ENCODE data around the gene GSTP1. TPM values are rescaled to one million over a fixed set of nuclear protein-coding genes. Genes with fewer than 3 reads are reported as not detected.
"Not testable (repeated sequence)": the region's sequence is repeated elsewhere in the genome, so short reads cannot be mapped to it uniquely, and the experiment has no call there.

GSTP1 gene
- total RNA-seq, 1 donor from 2014 or later: 293 TPM

- Histone ChIP-seq H3K27me3 (ENCODE audit: control insufficient read depth in 3 of 3, insufficient read depth in 3 of 3, low read length in 3 of 3) (peaks cover 6 to 26% (median 20%) of the 10 kb centered on the region in 3 donors), H3K27ac (ENCODE audit: low read depth, low read length) (no peak overlapping the region), H3K4me3 (ENCODE audit: low read length in 3 of 3) (no peak overlapping the region), H3K4me1 (ENCODE audit: control insufficient read depth in 3 of 3, insufficient read depth in 3 of 3, low read length in 3 of 3) (peaks cover 7 to 28% (median 11%) of the 10 kb centered on the region in 3 donors), H3K36me3 (ENCODE audit: control insufficient read depth in 3 of 3, insufficient read depth in 3 of 3, low read length in 3 of 3) (peaks cover 12 to 19% (median 16%) of the 10 kb centered on the region in 3 donors), H3K9me3 (ENCODE audit: control insufficient read depth in 3 of 3, low read length in 3 of 3) (no peaks in the 10 kb centered on the region), H3K9ac (ENCODE audit: low read depth in 1 of 3, low read length in 3 of 3) (no peak overlapping the region)
Measured at GRCh38 chr11:67581469-67581868, 2.1 kb upstream of the GSTP1 start.

DNA sequence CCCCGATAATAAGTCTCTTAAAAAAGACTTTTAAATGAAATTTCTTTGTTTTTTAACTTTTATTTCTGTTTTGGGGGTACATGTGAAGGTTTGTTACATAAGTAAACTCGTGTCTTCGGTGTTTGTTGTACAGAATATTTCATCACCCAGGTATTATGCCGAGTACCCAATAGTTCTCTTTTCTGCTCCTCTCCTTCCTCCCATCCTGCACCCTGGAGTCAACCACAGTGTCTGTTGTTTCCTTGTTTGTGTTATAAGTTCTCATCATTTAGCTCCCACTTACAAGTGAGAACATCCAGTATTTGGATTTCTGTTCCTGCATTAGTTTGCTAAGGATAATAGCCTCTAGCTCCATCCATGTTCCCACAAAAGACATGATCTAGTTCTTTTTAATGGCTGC is 1.6 kb upstream of the GSTP1 start:
- H3K36me3 ChIP-seq (ENCODE audit: control insufficient read depth in 3 of 3, insufficient read depth in 3 of 3, low read length in 3 of 3): peaks cover 16 to 20% (median 20%) of the 10 kb centered on the region in 3 donors
- H3K9ac ChIP-seq (ENCODE audit: low read depth in 1 of 3, low read length in 3 of 3): no peak overlapping the region
- H3K9me3 ChIP-seq (ENCODE audit: control insufficient read depth in 3 of 3, low read length in 3 of 3): no peaks in the 10 kb centered on the region
- no peak overlapping the region for H3K4me3 ChIP-seq (ENCODE audit: low read length in 3 of 3)
- peaks cover 6 to 20% (median 18%) of the 10 kb centered on the region in 3 donors for H3K27me3 ChIP-seq (ENCODE audit: control insufficient read depth in 3 of 3, insufficient read depth in 3 of 3, low read length in 3 of 3)
- H3K27ac ChIP-seq (ENCODE audit: low read depth, low read length): no peak overlapping the region
- peaks cover 7 to 28% (median 11%) of the 10 kb centered on the region in 3 donors for H3K4me1 ChIP-seq (ENCODE audit: control insufficient read depth in 3 of 3, insufficient read depth in 3 of 3, low read length in 3 of 3)

- Histone ChIP-seq H3K27ac (ENCODE audit: low read depth, low read length) (peak overlapping the region; percentile 83), H3K9me3 (ENCODE audit: control insufficient read depth in 3 of 3, low read length in 3 of 3) (no peaks in the 10 kb centered on the region), H3K4me1 (ENCODE audit: control insufficient read depth in 3 of 3, insufficient read depth in 3 of 3, low read length in 3 of 3) (peaks cover 7 to 28% (median 11%) of the 10 kb centered on the region in 3 donors), H3K4me3 (ENCODE audit: low read length in 3 of 3) (peak overlapping the region; percentile 74 to 76 (median 75)), H3K36me3 (ENCODE audit: control insufficient read depth in 3 of 3, insufficient read depth in 3 of 3, low read length in 3 of 3) (peaks cover 16 to 25% (median 22%) of the 10 kb centered on the region in 3 donors), H3K9ac (ENCODE audit: low read depth in 1 of 3, low read length in 3 of 3) (peak overlapping the region; percentile 85 to 90 (median 89)), H3K27me3 (ENCODE audit: control insufficient read depth in 3 of 3, insufficient read depth in 3 of 3, low read length in 3 of 3) (peaks cover 0 to 5% (median 2%) of the 10 kb centered on the region in 3 donors)
Measured at GRCh38 chr11:67584205-67584880, 731 bp downstream of the GSTP1 start.

GRCh38 chr11:67584881-67585873 is 1.6 kb downstream of the GSTP1 start:
- Histone ChIP-seq H3K4me3 (ENCODE audit: low read length in 3 of 3) (peak overlapping the region; percentile 74 to 76 (median 75)), H3K9ac (ENCODE audit: low read depth in 1 of 3, low read length in 3 of 3) (peak overlapping the region; percentile 85 to 90 (median 89)), H3K27ac (ENCODE audit: low read depth, low read length) (peak overlapping the region; percentile 83), H3K9me3 (ENCODE audit: control insufficient read depth in 3 of 3, low read length in 3 of 3) (no peaks in the 10 kb centered on the region), H3K36me3 (ENCODE audit: control insufficient read depth in 3 of 3, insufficient read depth in 3 of 3, low read length in 3 of 3) (peaks cover 16 to 25% (median 22%) of the 10 kb centered on the region in 3 donors), H3K4me1 (ENCODE audit: control insufficient read depth in 3 of 3, insufficient read depth in 3 of 3, low read length in 3 of 3) (peaks cover 7 to 28% (median 11%) of the 10 kb centered on the region in 3 donors), H3K27me3 (ENCODE audit: control insufficient read depth in 3 of 3, insufficient read depth in 3 of 3, low read length in 3 of 3) (no peaks in the 10 kb centered on the region)

DNA sequence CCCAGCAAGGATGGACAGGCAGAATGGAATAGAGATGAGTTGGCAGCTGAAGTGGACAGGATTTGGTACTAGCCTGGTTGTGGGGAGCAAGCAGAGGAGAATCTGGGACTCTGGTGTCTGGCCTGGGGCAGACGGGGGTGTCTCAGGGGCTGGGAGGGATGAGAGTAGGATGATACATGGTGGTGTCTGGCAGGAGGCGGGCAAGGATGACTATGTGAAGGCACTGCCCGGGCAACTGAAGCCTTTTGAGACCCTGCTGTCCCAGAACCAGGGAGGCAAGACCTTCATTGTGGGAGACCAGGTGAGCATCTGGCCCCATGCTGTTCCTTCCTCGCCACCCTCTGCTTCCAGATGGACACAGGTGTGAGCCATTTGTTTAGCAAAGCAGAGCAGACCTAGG is 2.3 kb downstream of the GSTP1 start:
- peaks cover 7 to 28% (median 11%) of the 10 kb centered on the region in 3 donors for H3K4me1 ChIP-seq (ENCODE audit: control insufficient read depth in 3 of 3, insufficient read depth in 3 of 3, low read length in 3 of 3)
- no peak overlapping the region for H3K27ac ChIP-seq (ENCODE audit: low read depth, low read length)
- no peaks in the 10 kb centered on the region for H3K9me3 ChIP-seq (ENCODE audit: control insufficient read depth in 3 of 3, low read length in 3 of 3)
- H3K27me3 ChIP-seq (ENCODE audit: control insufficient read depth in 3 of 3, insufficient read depth in 3 of 3, low read length in 3 of 3): no peaks in the 10 kb centered on the region
- H3K4me3 ChIP-seq (ENCODE audit: low read length in 3 of 3): no peak overlapping the region
- no peak overlapping the region for H3K9ac ChIP-seq (ENCODE audit: low read depth in 1 of 3, low read length in 3 of 3)
- H3K36me3 ChIP-seq (ENCODE audit: control insufficient read depth in 3 of 3, insufficient read depth in 3 of 3, low read length in 3 of 3): peaks cover 16 to 25% (median 22%) of the 10 kb centered on the region in 3 donors

GRCh38 chr11:67586568-67587250 is 3.1 kb downstream of the GSTP1 start:
- Histone ChIP-seq H3K36me3 (ENCODE audit: control insufficient read depth in 3 of 3, insufficient read depth in 3 of 3, low read length in 3 of 3) (peaks cover 16 to 25% (median 22%) of the 10 kb centered on the region in 3 donors), H3K27me3 (ENCODE audit: control insufficient read depth in 3 of 3, insufficient read depth in 3 of 3, low read length in 3 of 3) (no peaks in the 10 kb centered on the region)

DNA sequence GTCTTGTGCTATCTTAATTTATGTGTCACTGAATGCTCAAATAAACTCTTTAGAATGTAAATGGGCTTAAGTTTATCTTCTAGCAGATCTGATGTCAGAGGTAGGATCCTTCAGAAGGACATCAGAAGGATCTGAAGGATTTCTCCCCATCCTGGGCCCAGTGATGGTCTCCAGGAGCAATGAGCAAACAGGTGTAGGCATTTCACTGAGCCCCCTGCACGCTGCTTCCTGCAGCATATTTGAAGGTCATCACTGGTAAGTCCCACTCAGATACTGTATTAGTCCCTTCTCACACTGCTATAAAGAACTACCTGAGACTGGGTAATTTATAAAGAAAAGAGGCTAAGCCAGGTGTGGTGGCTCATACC is 4.5 kb downstream of the GSTP1 start:
- H3K9ac ChIP-seq (ENCODE audit: low read depth in 1 of 3, low read length in 3 of 3): no peak overlapping the region
- peaks cover 16 to 25% (median 22%) of the 10 kb centered on the region in 3 donors for H3K36me3 ChIP-seq (ENCODE audit: control insufficient read depth in 3 of 3, insufficient read depth in 3 of 3, low read length in 3 of 3)
- no peak overlapping the region for H3K4me3 ChIP-seq (ENCODE audit: low read length in 3 of 3)
- peaks cover 7 to 21% (median 11%) of the 10 kb centered on the region in 3 donors for H3K4me1 ChIP-seq (ENCODE audit: control insufficient read depth in 3 of 3, insufficient read depth in 3 of 3, low read length in 3 of 3)
- H3K27me3 ChIP-seq (ENCODE audit: control insufficient read depth in 3 of 3, insufficient read depth in 3 of 3, low read length in 3 of 3): no peaks in the 10 kb centered on the region
- no peak overlapping the region for H3K27ac ChIP-seq (ENCODE audit: low read depth, low read length)
- H3K9me3 ChIP-seq (ENCODE audit: control insufficient read depth in 3 of 3, low read length in 3 of 3): no peaks in the 10 kb centered on the region

More at GRCh38 chr11:67586568-67587250, 3.1 kb downstream of the GSTP1 start:
- no peak overlapping the region for H3K4me3 ChIP-seq (ENCODE audit: low read length in 3 of 3)
- H3K9me3 ChIP-seq (ENCODE audit: control insufficient read depth in 3 of 3, low read length in 3 of 3): no peaks in the 10 kb centered on the region
- peaks cover 7 to 28% (median 11%) of the 10 kb centered on the region in 3 donors for H3K4me1 ChIP-seq (ENCODE audit: control insufficient read depth in 3 of 3, insufficient read depth in 3 of 3, low read length in 3 of 3)
- H3K9ac ChIP-seq (ENCODE audit: low read depth in 1 of 3, low read length in 3 of 3): no peak overlapping the region
- no peak overlapping the region for H3K27ac ChIP-seq (ENCODE audit: low read depth, low read length)

DNA sequence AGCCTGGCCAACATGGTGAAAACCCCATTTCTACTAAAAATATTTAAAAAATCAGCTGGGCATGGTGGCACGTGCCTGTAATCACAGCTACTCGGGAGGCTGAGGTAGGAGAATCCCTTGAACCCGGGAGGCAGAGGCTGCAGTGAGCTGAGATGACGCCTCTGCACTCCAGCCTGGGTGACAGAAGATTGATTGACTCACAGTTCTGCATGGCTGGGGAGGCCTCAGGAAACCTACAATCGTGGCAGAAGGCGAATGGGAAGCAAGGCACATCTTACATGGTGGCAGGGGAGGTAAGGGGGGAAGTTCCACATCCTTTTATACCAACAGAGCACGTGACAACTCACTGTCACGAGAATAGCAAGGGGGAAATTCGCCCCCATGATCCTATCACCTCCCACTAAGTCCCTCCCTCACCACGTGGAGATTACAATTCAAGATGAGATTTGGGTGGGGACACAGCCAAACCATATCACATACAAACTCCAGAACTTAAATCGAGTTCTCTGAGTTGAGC is 5.3 kb downstream of the GSTP1 start:
- H3K27me3 ChIP-seq (ENCODE audit: control insufficient read depth in 3 of 3, insufficient read depth in 3 of 3, low read length in 3 of 3); H3K27ac ChIP-seq (ENCODE audit: low read depth, low read length); H3K4me3 ChIP-seq (ENCODE audit: low read length in 3 of 3); H3K9me3 ChIP-seq (ENCODE audit: control insufficient read depth in 3 of 3, low read length in 3 of 3); H3K9ac ChIP-seq (ENCODE audit: low read depth in 1 of 3, low read length in 3 of 3): not testable (repeated sequence)
- peaks cover 7 to 21% (median 11%) of the 10 kb centered on the region in 3 donors for H3K4me1 ChIP-seq (ENCODE audit: control insufficient read depth in 3 of 3, insufficient read depth in 3 of 3, low read length in 3 of 3)
- H3K36me3 ChIP-seq (ENCODE audit: control insufficient read depth in 3 of 3, insufficient read depth in 3 of 3, low read length in 3 of 3): peaks cover 16 to 25% (median 22%) of the 10 kb centered on the region in 3 donors

GRCh38 chr11:67592880-67593564 is 9.4 kb downstream of the GSTP1 start:
- Histone ChIP-seq H3K4me1 (ENCODE audit: control insufficient read depth in 3 of 3, insufficient read depth in 3 of 3, low read length in 3 of 3) (no peaks in the 10 kb centered on the region), H3K9me3 (ENCODE audit: control insufficient read depth in 3 of 3, low read length in 3 of 3) (no peaks in the 10 kb centered on the region), H3K9ac (ENCODE audit: low read depth in 1 of 3, low read length in 3 of 3) (no peak overlapping the region), H3K27ac (ENCODE audit: low read depth, low read length) (no peak overlapping the region), H3K27me3 (ENCODE audit: control insufficient read depth in 3 of 3, insufficient read depth in 3 of 3, low read length in 3 of 3) (no peaks in the 10 kb centered on the region), H3K36me3 (ENCODE audit: control insufficient read depth in 3 of 3, insufficient read depth in 3 of 3, low read length in 3 of 3) (peaks cover 0 to 3% (median 0%) of the 10 kb centered on the region in 3 donors), H3K4me3 (ENCODE audit: low read length in 3 of 3) (no peak overlapping the region)

Data from skeletal muscle tissue (tissue), 4 donors.